M059J (cell line): ENCODE results near the gene ASF1A. TPM values are rescaled to one million over a fixed set of nuclear protein-coding genes. Genes with fewer than 3 reads are reported as not detected.

ENCODE experiments used
- DNase-seq: peaks from one replicate; pipeline ENCODE4 v3.0.0-alpha.2; 2012; ENCODE audit warnings: low read depth
- total RNA-seq: library from RNA; depleted of rRNA; stranded (reverse); fragments of >200 nt; shearing (Covaris generic); gene quantifications from 2 replicates; pipeline ENCODE4 v1.2.3, GENCODE V29; 2014

Gene ASF1A
- total RNA-seq, 1 experiment from 2014 or later, result 24.2 TPM

DNA sequence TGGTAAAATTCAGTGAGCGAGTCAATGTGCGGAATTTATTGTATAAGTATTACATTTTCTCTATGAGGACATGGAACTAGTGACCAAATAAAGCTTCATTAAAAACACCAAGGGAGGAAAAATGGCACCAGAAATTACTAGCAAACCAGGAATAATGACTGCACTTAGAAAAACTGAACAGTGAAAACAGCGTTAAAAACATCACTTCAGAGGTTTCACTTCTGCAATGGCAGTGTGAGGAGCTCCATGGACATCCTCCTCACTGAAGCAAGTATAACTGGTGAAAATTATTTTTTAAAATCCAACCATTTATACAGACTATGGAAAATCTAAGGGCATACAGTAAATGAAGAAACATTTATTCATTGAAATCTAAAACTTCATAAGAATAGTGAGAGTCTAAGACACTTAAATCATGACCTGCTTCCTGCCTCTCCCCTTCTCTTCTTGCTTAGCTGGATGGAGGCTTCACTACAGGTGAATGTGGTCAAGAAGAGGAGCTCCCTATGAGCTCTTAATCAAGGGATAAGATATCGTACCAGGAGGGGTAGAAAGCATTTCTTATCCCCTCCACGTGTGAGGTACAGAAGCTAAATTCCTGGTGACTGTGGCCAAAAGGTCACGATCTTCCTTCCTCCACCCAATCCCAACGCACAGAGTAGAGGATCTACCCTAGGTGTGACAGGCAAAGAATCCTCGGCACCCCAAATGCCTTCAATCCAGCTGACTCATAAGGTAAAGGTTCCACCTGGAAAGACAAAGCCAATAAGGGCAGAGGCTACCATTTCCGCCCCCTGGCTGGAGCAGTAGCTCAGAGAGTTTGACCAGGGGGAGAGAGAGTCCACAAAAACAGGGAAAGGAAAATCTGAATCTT, 12.3 kb upstream of the ASF1A start:
- no peak for DNase-seq

DNA sequence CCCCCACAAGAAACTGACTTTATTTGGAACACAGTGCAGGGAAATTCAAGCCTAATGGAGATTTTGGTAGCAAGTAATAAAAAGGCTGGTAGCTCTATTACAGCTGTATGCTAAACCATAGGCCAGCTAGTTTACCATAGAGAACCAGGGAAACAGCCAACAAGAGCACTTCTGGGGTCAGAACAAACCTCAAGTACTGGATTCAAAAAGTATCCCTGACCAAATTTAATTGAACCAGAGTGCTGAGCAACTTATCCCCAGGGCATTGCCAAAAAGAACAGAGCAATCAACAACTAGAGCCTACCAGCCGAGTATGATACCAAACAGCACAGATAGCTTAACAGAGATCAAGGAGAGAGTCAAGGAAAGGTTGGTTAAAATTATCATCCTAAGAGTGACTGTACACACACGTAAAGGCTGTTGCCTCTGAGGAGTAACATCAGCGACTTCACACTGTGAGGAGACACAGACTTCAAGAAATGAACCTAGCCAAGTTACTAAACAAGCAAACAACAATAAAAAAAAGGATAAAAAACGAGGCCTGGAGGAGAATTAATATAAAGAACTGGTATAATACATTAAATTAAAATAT, 11.5 kb upstream of the ASF1A start:
- DNase-seq, result no peak

DNA sequence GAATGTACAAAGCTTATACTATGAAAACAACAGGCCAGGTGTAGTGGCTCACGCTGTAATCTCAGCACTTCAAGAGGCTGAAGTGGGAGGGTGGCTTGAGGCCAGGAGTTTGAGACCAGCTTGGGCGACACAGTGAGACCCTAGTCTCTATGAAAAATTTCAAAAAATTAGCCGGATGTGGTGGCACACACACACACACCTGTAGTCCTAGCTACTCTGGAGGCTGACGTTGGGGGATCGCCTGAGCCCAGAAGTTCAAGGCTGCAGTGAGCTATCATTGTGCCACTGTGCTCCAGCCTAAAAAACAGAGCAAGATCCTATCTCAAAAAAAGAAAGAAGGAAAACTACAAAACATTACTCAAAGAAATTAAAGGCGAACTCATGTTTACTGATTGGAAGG, 7.3 kb upstream of the ASF1A start:
- DNase-seq, result no peak

DNA sequence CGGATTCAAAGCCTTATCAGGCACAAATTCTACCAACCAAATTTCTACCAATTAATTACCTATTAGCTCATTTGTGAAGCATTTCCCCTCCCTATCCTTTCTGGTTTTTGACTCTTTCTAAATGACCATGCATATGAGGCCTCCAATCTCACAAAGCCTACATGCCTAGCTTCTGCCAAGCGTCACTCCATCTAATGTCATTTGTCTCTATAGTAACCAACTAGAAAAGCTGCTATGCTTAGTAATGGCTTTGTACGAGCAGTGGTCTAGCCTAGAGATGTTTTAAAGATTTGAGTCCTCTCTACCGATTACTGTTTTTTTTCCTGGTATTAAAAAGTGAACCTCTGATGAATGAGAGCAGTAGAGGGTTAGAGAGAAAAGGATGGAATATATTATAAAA, 4.8 kb upstream of the ASF1A start:
- no peak for DNase-seq

DNA sequence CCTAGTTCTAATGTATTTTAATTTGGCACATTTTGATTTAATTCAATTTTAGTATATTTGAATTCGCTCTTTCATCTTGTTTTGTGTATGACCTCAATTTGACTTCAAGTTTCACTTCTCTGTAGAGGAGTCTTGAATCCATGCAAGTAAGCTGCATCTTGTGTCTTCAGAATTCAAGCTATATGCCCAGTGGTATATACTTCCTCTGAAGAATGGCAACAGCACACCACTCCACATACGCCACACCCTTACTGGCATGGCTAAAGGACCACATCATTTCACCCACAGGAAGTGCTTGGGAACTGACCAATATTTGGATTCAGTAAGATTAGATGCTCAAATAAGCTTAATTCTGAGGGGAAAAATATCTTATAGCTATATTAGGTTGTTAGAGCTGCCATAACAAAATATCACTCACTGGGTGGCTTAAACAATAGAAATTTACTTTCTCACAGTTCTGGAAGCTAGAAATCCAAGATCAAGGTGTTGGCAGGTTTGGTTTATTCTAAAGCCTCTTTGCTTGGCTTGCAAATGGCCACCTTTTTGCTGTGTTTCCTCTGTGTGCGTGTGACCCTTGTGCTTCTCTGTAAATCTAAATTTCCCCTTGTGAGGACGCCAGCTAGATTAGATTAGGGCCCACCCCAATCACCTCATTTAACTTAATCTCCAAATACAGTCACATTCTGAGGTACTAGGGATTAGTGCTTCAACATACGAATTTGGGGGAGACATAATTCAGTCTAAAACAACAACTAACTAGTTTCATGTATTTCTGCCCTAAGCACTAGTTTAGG, 2.8 kb upstream of the ASF1A start:
- no peak for DNase-seq

DNA sequence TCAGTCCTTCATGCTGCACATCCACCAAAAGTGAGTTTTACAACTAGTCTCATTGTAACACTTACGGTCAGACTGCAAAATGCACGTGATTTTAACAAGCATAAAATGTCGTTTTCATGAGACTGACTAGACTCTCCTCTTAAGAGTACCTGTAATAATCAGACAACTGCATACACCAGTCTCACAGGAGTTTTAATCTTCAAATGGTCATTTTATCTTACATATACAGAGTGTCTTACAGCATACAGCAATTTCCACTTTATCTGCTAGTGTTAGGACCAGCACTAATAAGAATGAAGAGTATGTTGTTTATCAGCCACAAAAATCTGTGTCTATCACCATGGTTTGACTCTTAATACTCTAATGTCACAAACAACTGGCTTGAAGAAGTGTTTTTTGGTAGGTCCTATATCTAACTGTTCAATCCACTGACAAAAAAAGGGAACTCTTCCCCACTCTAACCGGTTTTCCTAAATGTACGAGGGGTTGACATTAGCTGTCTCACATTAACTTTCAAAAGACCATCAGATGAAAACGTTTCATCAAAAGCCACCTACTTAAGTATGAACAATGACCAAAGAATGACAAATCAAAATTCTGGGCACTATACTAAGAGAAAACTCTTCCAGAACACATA, 1.5 kb upstream of the ASF1A start:
- DNase-seq, result peak; percentile 16

DNA sequence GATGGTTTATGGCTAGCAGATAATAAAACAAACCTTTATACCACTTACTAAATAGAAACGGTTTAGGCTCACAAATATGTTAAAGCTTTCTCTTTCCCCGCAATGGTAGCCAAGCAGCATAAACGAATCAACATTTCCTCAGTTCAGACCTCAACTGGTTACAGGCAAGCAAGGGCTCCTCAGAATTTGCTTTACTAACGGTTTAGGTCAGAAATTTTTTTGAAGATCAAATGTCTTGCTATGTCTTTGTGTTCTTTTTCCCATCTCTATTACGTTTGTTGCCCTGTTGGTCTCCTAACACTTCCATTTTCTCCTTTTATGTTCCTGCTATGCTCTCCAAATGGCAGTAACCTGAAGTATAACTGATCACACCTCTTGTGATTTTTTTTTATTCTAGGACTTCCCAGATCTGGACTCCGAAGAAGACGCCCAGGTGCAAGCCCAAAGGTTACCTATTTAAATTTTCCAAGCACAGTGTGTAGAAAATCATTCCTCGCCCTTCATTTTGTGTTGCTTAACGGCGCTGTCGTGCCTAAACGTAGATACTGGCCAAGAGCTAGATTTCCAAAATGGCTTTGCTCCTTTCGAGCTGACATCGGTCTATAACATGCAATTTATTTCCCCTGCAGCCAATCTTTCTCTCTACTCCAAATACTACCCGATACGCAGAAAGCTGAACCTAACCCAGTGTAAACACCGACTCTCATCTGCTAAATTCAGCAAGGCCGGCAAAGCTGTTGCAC, 717 bp upstream of the ASF1A start:
- peak; percentile 63 for DNase-seq

DNA sequence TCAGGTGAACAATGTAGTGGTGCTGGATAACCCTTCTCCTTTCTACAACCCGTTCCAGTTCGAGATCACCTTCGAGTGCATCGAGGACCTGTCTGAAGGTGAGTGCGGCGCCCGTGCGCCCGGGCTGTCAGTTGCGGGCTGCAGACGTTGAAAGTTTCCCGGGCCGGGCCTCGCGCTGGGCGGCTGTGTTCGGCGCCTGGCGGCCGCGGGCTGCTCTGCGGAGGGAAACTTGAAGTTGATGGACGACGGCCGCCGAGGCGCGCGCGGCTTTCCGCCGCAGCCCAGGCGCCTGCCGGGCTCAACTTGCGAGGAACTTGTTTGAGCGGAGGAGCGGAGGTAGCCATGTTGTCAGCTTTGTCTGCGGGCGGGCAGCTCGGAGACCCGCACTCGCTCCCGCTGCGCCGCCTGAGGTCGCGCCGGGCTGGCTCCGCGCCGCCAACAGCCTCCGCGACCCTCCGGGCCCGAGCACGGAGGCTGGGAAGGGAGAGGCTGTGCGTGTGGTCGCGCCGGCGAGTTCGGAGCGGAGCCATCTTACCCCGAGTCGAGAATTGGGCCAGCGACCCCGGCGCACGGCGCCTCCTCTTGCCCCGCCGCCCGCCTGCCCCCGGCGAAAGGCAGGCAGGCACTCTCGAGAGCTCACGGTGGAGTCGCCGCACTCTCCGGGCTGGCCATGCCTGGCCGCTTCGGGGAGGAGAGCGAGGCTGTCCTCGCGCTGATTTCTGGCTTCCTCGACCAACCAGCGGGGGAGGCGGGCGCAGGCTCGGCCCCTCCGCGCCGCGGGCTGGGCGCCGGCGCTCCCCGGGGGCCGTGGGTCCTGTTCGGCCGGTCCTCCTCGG, 691 bp downstream of the ASF1A start:
- peak; percentile 48 for DNase-seq

DNA sequence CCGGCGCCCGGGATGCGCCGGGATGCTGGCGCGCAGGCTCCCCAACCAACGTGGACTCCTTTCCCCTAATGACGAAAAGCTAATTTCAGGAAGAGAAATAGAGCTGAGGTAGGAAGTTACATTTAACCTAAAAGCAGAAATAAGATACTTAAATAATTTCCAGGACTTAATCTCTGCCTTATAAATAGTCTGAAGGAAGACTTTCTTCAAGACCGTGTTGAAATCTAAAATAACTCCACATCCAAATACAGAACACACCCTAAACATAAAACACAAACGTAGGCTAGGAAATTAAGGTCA, 1.3 kb downstream of the ASF1A start:
- no peak for DNase-seq

DNA sequence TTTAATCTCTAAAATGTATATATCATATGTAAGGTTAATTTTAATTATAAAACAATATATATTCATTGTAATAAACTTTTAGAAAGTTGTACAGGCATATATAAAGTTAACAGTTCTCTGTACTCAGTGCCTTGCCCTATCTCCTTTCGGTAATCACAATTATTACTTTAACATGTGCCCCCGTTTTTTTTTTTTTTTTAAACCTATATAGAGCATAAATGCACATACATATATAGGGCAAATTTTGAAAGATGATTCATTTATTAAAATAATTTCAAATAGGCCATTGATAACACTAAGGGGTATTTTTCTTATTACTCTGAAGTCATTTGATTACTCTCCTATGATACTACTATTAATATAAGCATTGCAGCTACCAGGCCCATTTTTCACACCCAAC, 1.9 kb downstream of the ASF1A start:
- no peak for DNase-seq

DNA sequence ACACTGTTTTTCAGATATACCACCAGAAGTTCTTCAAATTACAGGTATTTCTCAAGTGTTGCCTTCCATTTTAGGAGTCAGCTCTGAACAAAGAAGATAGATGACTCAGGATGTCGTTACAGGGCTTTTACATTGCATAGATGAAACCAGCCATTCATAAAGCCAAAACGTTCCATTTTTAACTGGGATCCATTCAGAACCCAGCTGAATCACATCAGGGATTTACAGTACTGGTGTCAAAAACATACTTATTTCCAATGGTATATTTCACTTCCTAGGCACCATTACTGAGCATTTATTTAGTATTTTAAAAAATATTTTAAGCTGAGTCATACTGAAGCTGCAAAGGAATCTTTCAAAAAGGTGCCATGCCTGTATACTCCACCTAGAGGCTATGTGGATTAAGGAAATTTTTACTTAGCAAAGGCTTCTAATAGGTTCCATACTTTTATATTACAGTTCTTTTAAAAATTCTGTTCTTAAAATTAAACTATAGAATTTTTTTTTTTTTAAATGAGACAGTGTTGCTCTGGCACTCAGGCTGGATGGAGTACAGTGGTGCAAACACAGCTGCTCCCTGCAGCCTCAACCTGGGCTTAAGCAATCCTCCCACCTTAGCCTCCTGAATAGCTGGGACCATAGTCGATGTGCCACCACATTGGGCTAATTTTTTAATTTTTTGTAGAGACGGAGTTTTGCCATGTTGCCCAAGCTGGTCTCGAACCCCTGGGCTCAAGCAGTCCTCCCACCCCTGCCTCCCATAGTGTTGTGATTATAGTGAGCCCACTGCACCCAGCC, 2.6 kb downstream of the ASF1A start:
- peak; percentile 65 for DNase-seq

DNA sequence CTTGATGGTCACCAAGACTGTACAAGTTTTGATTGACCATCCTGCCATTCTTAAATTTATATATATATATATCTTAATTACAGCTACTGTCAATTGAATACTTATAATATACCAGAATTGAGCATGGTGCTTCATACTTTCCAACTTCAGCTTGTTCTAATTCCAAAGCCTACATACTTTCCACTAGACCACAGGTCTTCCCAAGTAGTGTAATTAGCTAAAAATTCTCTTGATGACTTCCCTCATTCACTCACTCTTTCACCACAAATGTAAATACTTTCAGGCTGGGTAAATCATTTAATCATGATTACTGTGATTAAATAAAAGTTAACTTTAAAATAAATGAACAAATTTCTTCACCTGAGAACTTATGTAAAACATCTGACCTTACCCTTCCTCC, 3.4 kb downstream of the ASF1A start:
- no peak for DNase-seq

DNA sequence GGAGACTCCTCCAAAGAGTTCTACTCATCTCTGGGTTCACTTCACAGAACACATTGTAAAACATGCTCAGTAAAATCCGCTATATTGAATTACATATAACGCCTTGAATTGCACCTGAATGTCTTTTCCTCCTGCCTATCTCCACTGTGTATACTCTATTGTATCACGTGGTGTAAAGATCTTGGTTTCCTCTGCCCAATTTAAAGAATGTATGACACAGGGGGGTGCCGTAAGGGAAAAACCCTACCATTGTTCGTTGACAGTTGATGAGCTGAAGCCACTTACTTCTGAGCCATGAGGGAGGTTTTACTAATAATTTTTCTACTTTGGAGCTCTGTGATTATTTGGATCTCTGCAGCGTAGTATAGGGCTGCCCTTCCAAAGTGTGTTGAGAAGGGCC, 6.0 kb downstream of the ASF1A start:
- DNase-seq, result no peak

DNA sequence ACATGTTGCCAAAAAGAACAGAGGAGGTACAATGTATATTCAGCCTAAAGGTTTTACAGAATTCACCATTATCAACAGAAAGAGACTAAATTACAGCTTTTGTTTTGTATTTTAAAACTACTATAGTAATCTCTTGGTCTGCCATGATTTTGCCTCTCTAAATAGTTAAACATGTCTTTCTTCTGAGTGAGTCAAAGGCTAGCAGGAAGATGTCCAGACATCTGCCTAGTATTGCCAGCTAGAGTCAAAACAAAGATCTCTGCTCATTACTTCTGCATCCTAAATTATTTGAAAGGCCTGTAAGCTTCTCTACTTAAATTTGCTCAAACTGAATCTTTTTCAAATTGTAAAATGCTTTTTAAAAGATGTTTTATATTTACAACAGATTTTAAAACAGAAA, 8.8 kb downstream of the ASF1A start:
- peak; percentile 3 for DNase-seq

DNA sequence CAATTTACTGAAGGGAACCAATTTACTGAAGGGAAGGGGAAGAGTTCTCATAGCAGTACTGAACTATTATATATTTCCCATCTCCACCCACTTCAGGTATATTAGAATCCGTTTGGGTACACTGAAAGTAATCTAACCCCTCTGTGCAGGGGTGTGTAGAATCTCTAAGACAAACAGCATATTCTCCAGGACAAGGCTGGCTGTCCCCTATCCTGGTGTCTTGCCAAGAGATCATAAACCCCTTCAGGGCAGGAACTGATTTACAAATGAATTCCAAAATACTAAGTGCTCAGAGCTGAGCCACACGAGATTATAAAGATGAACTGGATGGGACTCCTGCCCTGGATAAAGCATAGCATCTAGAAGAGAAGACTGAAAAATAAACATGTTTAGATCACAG, 9.2 kb downstream of the ASF1A start:
- no peak for DNase-seq

DNA sequence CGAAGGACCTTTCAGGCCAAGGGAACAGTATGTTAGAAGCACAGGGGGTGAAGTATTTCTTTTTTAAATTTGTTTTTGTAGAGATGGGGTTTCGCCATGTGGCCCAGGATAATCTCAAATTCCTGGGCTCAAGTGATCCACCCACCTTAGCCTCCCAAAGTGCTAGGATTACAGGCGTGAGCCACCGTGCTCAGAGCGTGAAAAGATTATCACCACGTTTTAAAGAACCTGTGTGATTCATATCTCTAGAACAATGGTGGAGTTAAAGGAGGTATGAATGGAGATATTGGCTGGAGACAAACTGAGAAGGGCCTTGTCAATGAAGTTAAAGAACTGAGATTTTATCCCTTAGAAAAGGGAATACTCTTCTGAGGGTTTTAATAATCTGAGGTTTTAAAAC, 9.7 kb downstream of the ASF1A start:
- no peak for DNase-seq

DNA sequence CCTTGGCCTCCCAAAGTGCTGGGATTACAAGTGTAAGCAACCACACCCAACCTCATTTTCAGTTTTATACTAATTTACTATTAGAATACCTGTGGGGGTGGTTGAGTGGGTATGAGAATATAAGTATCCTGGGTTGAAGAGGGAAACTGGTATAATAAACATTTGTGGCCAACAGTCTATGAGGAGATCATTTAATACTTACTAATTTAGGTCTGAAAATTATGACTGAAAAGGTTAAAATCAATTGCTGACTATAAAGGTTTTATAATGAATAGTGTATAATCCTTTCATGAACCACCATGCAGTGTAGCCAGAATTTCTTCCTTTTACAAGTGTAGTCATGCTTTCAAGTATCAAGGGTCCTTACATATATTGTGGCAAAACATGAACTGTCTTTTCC, 11.1 kb downstream of the ASF1A start:
- no peak for DNase-seq

DNA sequence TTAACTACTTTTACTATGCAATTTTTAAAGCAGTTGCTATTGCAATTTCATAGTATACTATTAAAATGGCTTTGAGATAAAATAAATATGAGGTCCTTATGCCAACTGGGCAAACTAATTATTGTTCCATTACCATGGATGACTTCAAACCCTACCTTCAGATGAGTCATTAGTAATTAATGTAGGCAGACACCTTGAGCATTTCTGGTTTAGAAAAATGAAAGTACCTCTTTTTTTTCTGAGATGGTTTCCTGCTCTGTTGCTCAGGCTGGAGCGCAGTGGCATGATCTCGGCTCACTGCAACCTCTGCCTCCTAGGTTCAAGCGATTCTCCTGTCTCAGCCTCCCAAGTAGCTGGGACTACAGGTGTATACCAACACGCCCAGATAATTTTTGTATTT, 11.9 kb downstream of the ASF1A start:
- no peak for DNase-seq

DNA sequence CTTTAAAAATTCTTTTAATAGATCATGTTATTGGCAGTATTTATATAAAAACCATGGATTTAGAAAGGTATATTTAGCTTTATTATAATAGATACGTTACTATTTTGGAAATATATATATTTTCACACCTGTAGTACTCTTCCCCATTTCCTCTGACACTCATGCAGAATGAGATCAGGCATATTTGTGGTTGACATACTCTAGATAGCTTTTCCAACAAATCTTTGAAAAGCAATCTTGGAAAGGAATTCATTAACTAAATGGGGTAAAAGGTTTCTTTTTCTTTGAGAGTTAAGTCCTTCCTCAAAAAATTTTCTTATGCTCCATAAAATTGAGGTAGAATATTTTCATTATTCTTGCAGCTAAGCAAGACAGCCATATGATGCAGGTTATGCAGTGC, 14.5 kb downstream of the ASF1A start:
- DNase-seq, result peak; percentile 9

DNA sequence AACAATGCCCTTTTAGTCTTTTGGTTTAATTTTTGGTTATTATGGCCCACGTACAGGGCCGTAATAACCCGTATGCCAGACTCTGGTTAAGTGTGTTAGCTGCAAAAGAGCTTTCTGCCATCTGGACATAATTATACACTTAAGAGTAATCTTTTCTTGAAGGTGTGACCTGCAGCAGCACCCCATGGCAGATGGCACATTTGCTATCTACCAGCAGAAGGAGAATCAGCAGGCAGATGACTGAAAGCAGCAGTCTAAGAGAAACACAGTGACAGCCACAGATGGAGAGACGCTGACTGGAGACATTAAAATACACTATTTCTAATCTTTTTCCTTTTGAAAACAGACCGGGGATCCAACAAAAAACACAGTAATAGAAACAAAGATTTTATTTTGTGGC, 18.7 kb downstream of the ASF1A start:
- no peak for DNase-seq
